Skin epidermis (tissue), 12 donors: ENCODE data around the gene MERTK.
"Not testable (repeated sequence)": the region's sequence is repeated elsewhere in the genome, so short reads cannot be mapped to it uniquely, and the experiment has no call there.

Experiments
- H3K27ac ChIP-seq, 21 experiments: fragments of 200-600 bp; sonication (generic) in 11 of 21; one replicate each; pipeline ENCODE4 v1.5.0; 2020; ENCODE audit warnings: mild to moderate bottlenecking in 3 of 21, inconsistent platforms in 2 of 21, moderate library complexity in 2 of 21
- H3K4me3 ChIP-seq, 7 experiments: fragments of 200-600 bp; sonication (generic) in 2 of 7; one replicate each; pipeline ENCODE4 v1.5.0; 2020; ENCODE audit warnings: inconsistent platforms in 2 of 7, mild to moderate bottlenecking in 2 of 7, moderate library complexity in 1 of 7

MERTK gene

GRCh38 chr2:112054847-112055729, 156.7 kb downstream of the MERTK start, which contains the start of gene TMEM87B:
TSS of gene TMEM87B (plus strand) at chr2:112055269. CDS start at chr2:112055592, 323 bp downstream.
- Histone ChIP-seq H3K27ac (peak within 1 kb of the TSS; percentile 86 to 99 (median 96)), H3K4me3 (peak within 1 kb of the TSS; percentile 75 to 97 (median 91))

GRCh38 chr2:112055730-112056625, 157.6 kb downstream of the MERTK start:
- peak overlapping the region; percentile 75 to 97 (median 91) for H3K4me3 ChIP-seq
- peak overlapping the region; percentile 86 to 99 (median 96) for H3K27ac ChIP-seq

DNA sequence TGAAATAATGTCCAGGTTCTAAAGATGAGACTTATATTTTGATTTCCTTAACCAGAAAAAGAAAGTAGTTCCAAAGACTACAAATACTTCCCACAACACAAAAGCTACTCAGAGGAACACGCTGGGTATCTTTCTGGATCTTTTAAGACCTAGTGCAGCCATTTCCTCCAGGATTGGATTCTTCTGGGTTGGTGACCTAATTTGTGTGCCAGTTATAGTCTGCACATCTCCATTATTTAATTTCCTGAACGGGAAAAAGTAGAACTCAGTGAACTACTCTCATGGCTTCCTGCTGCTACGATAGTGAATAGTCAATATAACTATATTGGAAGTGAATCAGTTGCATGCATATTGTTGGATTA, 158.2 kb downstream of the MERTK start:
- Histone ChIP-seq H3K4me3 (peak overlapping the region; percentile 75 to 97 (median 91)), H3K27ac (peak overlapping the region in 19 of 21 experiments; percentile 5 to 99 (median 94))

GRCh38 chr2:112059671-112060070, 161.3 kb downstream of the MERTK start:
- H3K27ac ChIP-seq = no peak overlapping the region
- no peak overlapping the region for H3K4me3 ChIP-seq

GRCh38 chr2:112061299-112061698, 162.9 kb downstream of the MERTK start:
- Histone ChIP-seq H3K27ac (no peak overlapping the region), H3K4me3 (no peak overlapping the region)

GRCh38 chr2:112061840-112062239, 163.4 kb downstream of the MERTK start:
- H3K27ac ChIP-seq = no peak overlapping the region
- no peak overlapping the region for H3K4me3 ChIP-seq

DNA sequence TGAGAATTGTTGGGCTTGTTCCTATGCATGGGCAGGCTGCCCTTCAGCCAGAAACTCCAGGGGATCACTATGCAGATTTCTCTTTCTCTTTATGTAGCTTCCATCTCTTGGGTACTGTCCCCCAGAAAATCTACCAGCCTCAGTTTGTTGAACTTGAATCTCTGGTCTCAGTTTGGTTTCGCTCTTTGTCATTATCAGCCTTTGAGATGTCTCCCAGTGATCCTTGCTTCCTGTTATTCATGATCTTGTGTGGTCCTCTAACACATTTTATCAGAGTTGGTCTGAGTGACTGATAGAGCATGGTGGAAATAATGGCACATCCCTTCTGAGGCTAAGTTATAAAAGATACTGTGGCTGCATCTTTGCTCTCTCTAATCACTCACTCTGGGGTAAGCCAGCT, 164.5 kb downstream of the MERTK start:
- no peak overlapping the region for H3K27ac ChIP-seq
- H3K4me3 ChIP-seq = no peak overlapping the region

- Histone ChIP-seq H3K4me3 (no peak overlapping the region), H3K27ac (no peak overlapping the region)
Measured at GRCh38 chr2:112065486-112065885, 167.1 kb downstream of the MERTK start.

GRCh38 chr2:112065966-112066365, 167.6 kb downstream of the MERTK start:
- Histone ChIP-seq H3K27ac (no peak overlapping the region), H3K4me3 (no peak overlapping the region)

GRCh38 chr2:112069794-112070193, 171.4 kb downstream of the MERTK start:
- H3K27ac ChIP-seq, H3K4me3 ChIP-seq: not testable (repeated sequence)

- no peak overlapping the region for H3K4me3 ChIP-seq
- no peak overlapping the region for H3K27ac ChIP-seq
Measured at GRCh38 chr2:112073875-112074274, 175.5 kb downstream of the MERTK start.

GRCh38 chr2:112074506-112074905, 176.1 kb downstream of the MERTK start:
- Histone ChIP-seq H3K27ac (no peak overlapping the region), H3K4me3 (no peak overlapping the region)

DNA sequence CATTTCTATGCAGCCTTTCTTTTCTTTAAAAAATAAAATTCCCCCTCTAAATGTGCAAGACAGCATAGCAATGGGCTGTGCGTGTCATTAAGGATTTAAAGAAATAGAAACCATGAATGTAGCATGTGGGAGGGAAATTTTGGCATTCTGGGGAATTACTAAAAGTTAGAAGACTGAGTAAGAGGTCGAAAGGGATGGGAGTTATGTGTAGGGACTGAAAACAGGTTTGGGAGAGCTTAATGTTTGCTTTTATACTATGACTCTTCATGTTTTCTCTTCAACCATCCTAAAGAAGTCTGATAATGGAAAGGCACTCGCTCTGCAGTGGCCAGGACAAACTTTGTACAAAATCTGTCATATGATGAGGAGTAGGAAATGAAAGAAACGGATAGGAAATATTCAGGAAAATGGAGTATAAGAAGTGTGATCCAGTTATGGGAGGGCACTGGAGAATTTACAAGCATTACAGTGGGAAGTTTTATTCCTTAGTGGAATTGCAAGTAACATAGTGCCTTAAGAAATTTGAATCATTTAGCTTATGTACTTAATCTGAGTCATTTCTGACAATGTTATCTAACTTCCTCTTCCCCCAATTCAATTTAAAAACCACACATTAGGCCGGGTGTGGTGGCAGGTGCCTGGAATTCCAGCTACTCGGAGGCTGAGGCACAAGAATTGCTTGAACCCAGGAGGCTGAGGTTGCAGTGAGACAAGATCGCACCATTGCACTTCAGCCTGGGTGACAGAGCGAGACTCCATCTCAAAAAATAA, 177.3 kb downstream of the MERTK start:
- no peak overlapping the region for H3K27ac ChIP-seq
- no peak overlapping the region for H3K4me3 ChIP-seq

DNA sequence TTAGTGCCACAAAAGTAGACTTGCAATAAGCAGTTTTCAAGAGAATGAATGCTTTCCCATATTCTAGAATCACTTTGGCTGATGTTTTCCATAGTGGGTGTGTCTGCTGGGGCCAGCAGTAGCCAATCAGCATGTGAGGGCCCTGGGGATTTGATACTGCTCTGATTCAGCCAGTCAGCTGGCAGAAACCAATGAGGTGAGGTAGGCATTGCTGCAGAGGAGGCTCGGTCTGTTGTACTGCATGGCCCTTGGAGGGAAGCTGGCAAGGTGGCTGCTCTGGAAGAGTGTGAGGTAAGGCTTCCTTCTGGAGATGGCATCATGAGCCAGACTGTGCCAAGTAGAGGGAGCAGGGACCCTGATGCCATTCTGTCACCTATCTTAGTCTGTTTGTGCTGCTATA, 179.4 kb downstream of the MERTK start:
- no peak overlapping the region for H3K27ac ChIP-seq
- H3K4me3 ChIP-seq = no peak overlapping the region
